ENCODE data around the gene LINC00632. TPM values are rescaled to one million over a fixed set of nuclear protein-coding genes. Genes with fewer than 3 reads are reported as not detected.

LINC00632 gene
- total RNA-seq, 4 donors from 2014 or later: 10.3 to 64.4 (median 17.5) TPM

DNA sequence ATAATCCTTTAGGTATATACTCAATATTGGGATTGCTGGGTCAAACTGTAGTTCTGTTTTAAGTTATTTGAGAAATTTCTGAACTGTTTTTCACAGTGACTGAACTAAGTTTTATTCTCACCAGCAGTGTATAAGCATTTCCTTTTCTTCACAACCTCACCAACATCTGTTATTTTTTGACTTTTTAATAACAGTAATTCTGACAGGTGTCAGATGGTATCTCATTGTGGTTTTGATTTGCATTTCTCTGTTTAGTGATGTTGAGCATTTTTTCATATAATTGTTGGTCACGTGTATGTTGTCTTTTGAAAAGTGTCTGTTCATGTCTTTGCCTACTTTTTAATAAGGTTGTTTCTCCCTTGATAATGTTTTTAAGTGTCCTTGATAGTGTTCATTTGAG is 112.6 kb downstream of the LINC00632 start:
- Histone ChIP-seq H3K4me3 (no peak overlapping the region), H3K4me1 (no peaks in the 10 kb centered on the region), H3K36me3 (no peaks in the 10 kb centered on the region), H3K27me3 (no peaks in the 10 kb centered on the region), H3K9me3 (no peaks in the 10 kb centered on the region), H3K27ac (no peak overlapping the region)
- no peak for DNase-seq
- TF ChIP-seq CTCF (IDR thresholded peaks at IDR 0.05) (no peak), POLR2A (IDR thresholded peaks at IDR 0.05) (no peak)

GRCh38 chrX:140822861-140823260 is 113.3 kb downstream of the LINC00632 start:
- H3K4me3 ChIP-seq: no peak overlapping the region
- DNase-seq: no peak
- no peaks in the 10 kb centered on the region for H3K9me3 ChIP-seq
- TF ChIP-seq POLR2A (IDR thresholded peaks at IDR 0.05): no peak
- TF ChIP-seq CTCF (IDR thresholded peaks at IDR 0.05): no peak
- H3K27ac ChIP-seq: no peak overlapping the region
- H3K36me3 ChIP-seq: no peaks in the 10 kb centered on the region
- H3K4me1 ChIP-seq: no peaks in the 10 kb centered on the region
- H3K27me3 ChIP-seq: no peaks in the 10 kb centered on the region

GRCh38 chrX:140836874-140837273 is 127.3 kb downstream of the LINC00632 start:
- Histone ChIP-seq H3K4me3 (no peak overlapping the region), H3K4me1 (no peaks in the 10 kb centered on the region), H3K9me3 (no peaks in the 10 kb centered on the region), H3K27ac (no peak overlapping the region), H3K36me3 (no peaks in the 10 kb centered on the region), H3K27me3 (no peaks in the 10 kb centered on the region)
- no peak for DNase-seq
- no peak for TF ChIP-seq POLR2A (IDR thresholded peaks at IDR 0.05)
- no peak for TF ChIP-seq CTCF (IDR thresholded peaks at IDR 0.05)

Other genes starting within 250 kb of the LINC00632 start
- not detected for gene SOX3, start 204.7 kb upstream of the LINC00632 start, total RNA-seq